Ovary (tissue), 3 donors: Measurements from ENCODE around the gene FGD3.

Experiments used
- CTCF ChIP-seq, 3 donors: fragments of 450-650 bp in 2 of 3; fragments of 200-600 bp in 1 of 3; IDR thresholded peaks; one replicate each; pipeline versions ENCODE4 v1.5.1 to v1.8.0; 2016 to 2022; ENCODE audit warnings: antibody characterized with exemption in 3 of 3, mild to moderate bottlenecking in 1 of 3
- EP300 ChIP-seq: sonication (generic); formaldehyde crosslinking; IDR thresholded peaks from one replicate; pipeline ENCODE4 v1.6.1; 2017; ENCODE audit warnings: antibody characterized with exemption
- POLR2A ChIP-seq: fragments of 450-650 bp; IDR thresholded peaks from one replicate; pipeline ENCODE4 v1.6.1; 2017; ENCODE audit warnings: antibody characterized with exemption, mild to moderate bottlenecking, moderate library complexity
- donor health status: DM: no; HTN: no; CAD: no.

- no peak for TF ChIP-seq CTCF (IDR thresholded peaks at IDR 0.05)
- TF ChIP-seq POLR2A = no peak
- TF ChIP-seq EP300 = no peak
Observed at GRCh38 chr9:92911511-92912475, 35.5 kb upstream of the FGD3 start.
